ENCODE measurements around the gene NINJ2. TPM values are rescaled to one million over a fixed set of nuclear protein-coding genes. Genes with fewer than 3 reads are reported as not detected.

Gene NINJ2
- total RNA-seq, 4 donors from 2014 or later = 1.4 to 8.0 (median 5.6) TPM

GRCh38 chr12:664779-665092 is 1.5 kb upstream of the NINJ2 start:
- H3K27me3 ChIP-seq = no peaks in the 10 kb centered on the region
- no peak for DNase-seq
- TF ChIP-seq EP300 (IDR thresholded peaks at IDR 0.05; ENCODE audit: low read depth) (no peak), POLR2AphosphoS5 (IDR thresholded peaks at IDR 0.05) (no peak), POLR2A (IDR thresholded peaks at IDR 0.05) (no peak)
- TF ChIP-seq, protein P1, sequence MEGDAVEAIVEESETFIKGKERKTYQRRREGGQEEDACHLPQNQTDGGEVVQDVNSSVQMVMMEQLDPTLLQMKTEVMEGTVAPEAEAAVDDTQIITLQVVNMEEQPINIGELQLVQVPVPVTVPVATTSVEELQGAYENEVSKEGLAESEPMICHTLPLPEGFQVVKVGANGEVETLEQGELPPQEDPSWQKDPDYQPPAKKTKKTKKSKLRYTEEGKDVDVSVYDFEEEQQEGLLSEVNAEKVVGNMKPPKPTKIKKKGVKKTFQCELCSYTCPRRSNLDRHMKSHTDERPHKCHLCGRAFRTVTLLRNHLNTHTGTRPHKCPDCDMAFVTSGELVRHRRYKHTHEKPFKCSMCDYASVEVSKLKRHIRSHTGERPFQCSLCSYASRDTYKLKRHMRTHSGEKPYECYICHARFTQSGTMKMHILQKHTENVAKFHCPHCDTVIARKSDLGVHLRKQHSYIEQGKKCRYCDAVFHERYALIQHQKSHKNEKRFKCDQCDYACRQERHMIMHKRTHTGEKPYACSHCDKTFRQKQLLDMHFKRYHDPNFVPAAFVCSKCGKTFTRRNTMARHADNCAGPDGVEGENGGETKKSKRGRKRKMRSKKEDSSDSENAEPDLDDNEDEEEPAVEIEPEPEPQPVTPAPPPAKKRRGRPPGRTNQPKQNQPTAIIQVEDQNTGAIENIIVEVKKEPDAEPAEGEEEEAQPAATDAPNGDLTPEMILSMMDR (IDR thresholded peaks at IDR 0.05) = no peak
- no peak overlapping the region for H3K27ac ChIP-seq
- no peaks in the 10 kb centered on the region for H3K36me3 ChIP-seq
- no peaks in the 10 kb centered on the region for H3K4me1 ChIP-seq
- H3K9me3 ChIP-seq = no peaks in the 10 kb centered on the region
- in situ Hi-C loops (cut with MboI; ENCODE audit: low pct_ligation_motif_present in 1 of 4, low pct_unique_long_range_greater_than_20kb in 1 of 4, low sequenced_read_pairs in 3 of 4) = no loop called here
- WGBS, 2 donors (ENCODE audit: low coverage in 1 of 2) = 94% methylated on average over 5 of the region's 5 CpGs; no CpG with 5 or more reads in 1 of the 2 donors
- H3K4me3 ChIP-seq = no peak overlapping the region
- intact Hi-C loops (cut with DNase I; ENCODE audit: low total_unique reads) = no loop called here

- DNase-seq = no peak
- Histone ChIP-seq H3K4me3 (no peak overlapping the region), H3K36me3 (no peaks in the 10 kb centered on the region), H3K9me3 (no peaks in the 10 kb centered on the region), H3K27ac (no peak overlapping the region), H3K4me1 (no peaks in the 10 kb centered on the region), H3K27me3 (no peaks in the 10 kb centered on the region)
- intact Hi-C loops (cut with DNase I; ENCODE audit: low total_unique reads) (no loop called here), in situ Hi-C loops (cut with MboI; ENCODE audit: low pct_ligation_motif_present in 1 of 4, low pct_unique_long_range_greater_than_20kb in 1 of 4, low sequenced_read_pairs in 3 of 4) (no loop called here)
- TF ChIP-seq POLR2AphosphoS5 (IDR thresholded peaks at IDR 0.05) (no peak), POLR2A (IDR thresholded peaks at IDR 0.05) (no peak), EP300 (IDR thresholded peaks at IDR 0.05; ENCODE audit: low read depth) (no peak)
- TF ChIP-seq, protein P1 (IDR thresholded peaks at IDR 0.05) = no peak
- 69 to 84% methylated on average over 7 to 13 of the region's 13 CpGs for WGBS, 2 donors (ENCODE audit: low coverage in 1 of 2)
These were observed 982 bp upstream of the NINJ2 start for GRCh38 chr12:664075-664778.

DNA sequence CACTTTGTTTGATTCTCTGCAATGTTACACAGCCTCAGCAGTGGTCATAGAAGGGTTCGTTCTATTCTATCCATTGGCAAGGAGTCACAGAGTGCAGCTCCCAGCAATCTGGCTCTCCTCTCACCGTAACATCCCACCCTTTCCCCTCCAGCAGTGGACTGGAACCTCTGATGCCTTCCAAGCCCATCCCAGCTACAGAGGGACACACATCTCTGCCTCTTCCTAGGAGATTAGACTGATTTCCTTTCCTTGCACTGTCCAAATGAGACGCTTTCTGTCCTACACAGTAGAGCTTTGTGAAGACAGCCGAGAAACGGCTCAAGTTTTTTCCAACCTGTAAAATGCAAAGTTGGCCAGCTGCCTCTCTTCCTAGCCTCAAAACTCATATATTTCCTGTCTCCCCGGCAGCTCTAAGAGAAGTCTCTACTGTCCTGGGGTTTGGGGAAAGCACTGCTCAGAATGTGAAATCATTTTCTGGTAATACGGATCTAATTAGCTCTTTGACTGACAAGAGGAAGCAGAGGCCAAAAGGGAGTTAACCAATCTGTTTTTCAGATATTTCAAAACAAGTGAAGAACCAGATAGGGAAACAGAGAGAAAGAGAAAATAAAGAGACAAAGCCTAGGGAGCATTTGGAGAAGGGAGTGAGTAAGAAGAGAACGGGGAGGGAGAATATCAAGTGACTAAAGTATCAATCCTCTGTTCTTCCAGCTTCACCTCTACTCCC is 516 bp downstream of the NINJ2 start:
- H3K27me3 ChIP-seq = no peaks in the 10 kb centered on the region
- no peak for TF ChIP-seq POLR2A (IDR thresholded peaks at IDR 0.05)
- TF ChIP-seq POLR2AphosphoS5 (IDR thresholded peaks at IDR 0.05) = no peak
- TF ChIP-seq, protein P1 (IDR thresholded peaks at IDR 0.05) = no peak
- no peak for TF ChIP-seq EP300 (IDR thresholded peaks at IDR 0.05; ENCODE audit: low read depth)
- H3K36me3 ChIP-seq = no peaks in the 10 kb centered on the region
- no peaks in the 10 kb centered on the region for H3K9me3 ChIP-seq
- peak overlapping the region in 1 of 4 donors; percentile 23 for H3K27ac ChIP-seq
- in situ Hi-C loops (cut with MboI; ENCODE audit: low pct_ligation_motif_present in 1 of 4, low pct_unique_long_range_greater_than_20kb in 1 of 4, low sequenced_read_pairs in 3 of 4) = no loop called here
- DNase-seq = no peak
- H3K4me1 ChIP-seq = no peaks in the 10 kb centered on the region
- intact Hi-C loops (cut with DNase I; ENCODE audit: low total_unique reads) = no loop called here
- H3K4me3 ChIP-seq = no peak overlapping the region
- 45 to 47% methylated on average over 7 to 8 of the region's 8 CpGs for WGBS, 2 donors (ENCODE audit: low coverage in 1 of 2)

DNA sequence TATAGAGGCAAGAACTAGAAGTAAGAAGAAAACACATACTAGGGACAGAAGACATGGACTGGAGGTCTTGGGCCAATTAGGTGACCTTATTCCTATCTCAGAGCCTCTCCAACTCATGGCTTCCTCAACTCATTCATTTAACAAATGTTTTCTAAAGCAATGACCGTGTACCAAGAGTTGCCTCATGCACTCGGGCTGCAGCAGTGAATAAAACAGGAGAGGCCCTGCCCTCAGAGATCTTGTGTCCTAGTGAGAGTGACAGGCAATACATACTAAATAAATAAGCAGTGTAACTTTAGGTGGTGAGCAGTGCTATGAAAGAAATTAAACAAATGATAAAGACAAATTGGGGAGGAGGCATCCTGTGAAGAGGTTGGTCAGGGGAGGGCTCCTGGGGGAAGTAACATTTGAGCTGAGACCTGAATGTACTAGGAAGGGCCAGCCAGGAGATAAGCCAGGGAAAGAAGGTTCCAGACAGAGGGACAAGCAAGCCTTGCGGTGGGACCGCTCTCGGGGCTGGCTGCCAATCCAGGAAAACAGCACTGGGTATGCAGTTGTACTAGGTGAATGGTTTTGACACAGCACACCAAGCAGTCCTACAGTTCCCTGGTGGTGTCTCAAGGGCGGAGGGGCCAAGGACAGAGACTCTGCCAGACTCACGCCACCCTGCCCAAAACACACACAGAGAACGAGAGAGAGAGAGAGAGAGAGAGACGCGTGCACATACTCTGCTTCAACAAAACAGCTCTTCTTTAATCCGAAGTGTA is 1.3 kb downstream of the NINJ2 start:
- DNase-seq = no peak
- TF ChIP-seq, protein P1 (IDR thresholded peaks at IDR 0.05) = no peak
- TF ChIP-seq POLR2AphosphoS5 (IDR thresholded peaks at IDR 0.05) (no peak), EP300 (IDR thresholded peaks at IDR 0.05; ENCODE audit: low read depth) (no peak), POLR2A (IDR thresholded peaks at IDR 0.05) (no peak)
- in situ Hi-C loops (cut with MboI; ENCODE audit: low pct_ligation_motif_present in 1 of 4, low pct_unique_long_range_greater_than_20kb in 1 of 4, low sequenced_read_pairs in 3 of 4) = no loop called here
- H3K4me1 ChIP-seq = no peaks in the 10 kb centered on the region
- 88 to 100% methylated on average over 2 to 11 of the region's 11 CpGs for WGBS, 2 donors (ENCODE audit: low coverage in 1 of 2)
- H3K9me3 ChIP-seq = no peaks in the 10 kb centered on the region
- H3K4me3 ChIP-seq = no peak overlapping the region
- H3K36me3 ChIP-seq = no peaks in the 10 kb centered on the region
- no peak overlapping the region for H3K27ac ChIP-seq
- no peaks in the 10 kb centered on the region for H3K27me3 ChIP-seq
- intact Hi-C loops (cut with DNase I; ENCODE audit: low total_unique reads) = no loop called here
